Measurements from ENCODE around the gene OVOL2.

GRCh38 chr20:18018100-18018499 is 39.6 kb downstream of the OVOL2 start:
- TF ChIP-seq, protein P1, sequence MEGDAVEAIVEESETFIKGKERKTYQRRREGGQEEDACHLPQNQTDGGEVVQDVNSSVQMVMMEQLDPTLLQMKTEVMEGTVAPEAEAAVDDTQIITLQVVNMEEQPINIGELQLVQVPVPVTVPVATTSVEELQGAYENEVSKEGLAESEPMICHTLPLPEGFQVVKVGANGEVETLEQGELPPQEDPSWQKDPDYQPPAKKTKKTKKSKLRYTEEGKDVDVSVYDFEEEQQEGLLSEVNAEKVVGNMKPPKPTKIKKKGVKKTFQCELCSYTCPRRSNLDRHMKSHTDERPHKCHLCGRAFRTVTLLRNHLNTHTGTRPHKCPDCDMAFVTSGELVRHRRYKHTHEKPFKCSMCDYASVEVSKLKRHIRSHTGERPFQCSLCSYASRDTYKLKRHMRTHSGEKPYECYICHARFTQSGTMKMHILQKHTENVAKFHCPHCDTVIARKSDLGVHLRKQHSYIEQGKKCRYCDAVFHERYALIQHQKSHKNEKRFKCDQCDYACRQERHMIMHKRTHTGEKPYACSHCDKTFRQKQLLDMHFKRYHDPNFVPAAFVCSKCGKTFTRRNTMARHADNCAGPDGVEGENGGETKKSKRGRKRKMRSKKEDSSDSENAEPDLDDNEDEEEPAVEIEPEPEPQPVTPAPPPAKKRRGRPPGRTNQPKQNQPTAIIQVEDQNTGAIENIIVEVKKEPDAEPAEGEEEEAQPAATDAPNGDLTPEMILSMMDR (IDR thresholded peaks at IDR 0.05; ENCODE audit: low read depth, low read length, poor library complexity, severe bottlenecking), result no peak
- no peak for TF ChIP-seq EZH2phosphoT487 (IDR thresholded peaks at IDR 0.05; ENCODE audit: borderline replicate concordance, low read length)

All from DOHH2 (cell line).